Activated CD4-positive, alpha-beta T cell treated with anti-CD3 and anti-CD28 coated beads, Interleukin-2, Interleukin-6, amounts not matched to agents 100 ng/mL and 50 ng/mL, durations not matched to agents 16 hours and 8 hours (primary cell): Measurements from ENCODE around the gene CYP2J2.
"Not testable (repeated sequence)": the region's sequence is repeated elsewhere in the genome, so short reads cannot be mapped to it uniquely, and the experiment has no call there.

Experiments used
- DNase-seq: peaks from one replicate; pipeline ENCODE4 v3.0.0-alpha.2; 2020

CYP2J2 gene

DNA sequence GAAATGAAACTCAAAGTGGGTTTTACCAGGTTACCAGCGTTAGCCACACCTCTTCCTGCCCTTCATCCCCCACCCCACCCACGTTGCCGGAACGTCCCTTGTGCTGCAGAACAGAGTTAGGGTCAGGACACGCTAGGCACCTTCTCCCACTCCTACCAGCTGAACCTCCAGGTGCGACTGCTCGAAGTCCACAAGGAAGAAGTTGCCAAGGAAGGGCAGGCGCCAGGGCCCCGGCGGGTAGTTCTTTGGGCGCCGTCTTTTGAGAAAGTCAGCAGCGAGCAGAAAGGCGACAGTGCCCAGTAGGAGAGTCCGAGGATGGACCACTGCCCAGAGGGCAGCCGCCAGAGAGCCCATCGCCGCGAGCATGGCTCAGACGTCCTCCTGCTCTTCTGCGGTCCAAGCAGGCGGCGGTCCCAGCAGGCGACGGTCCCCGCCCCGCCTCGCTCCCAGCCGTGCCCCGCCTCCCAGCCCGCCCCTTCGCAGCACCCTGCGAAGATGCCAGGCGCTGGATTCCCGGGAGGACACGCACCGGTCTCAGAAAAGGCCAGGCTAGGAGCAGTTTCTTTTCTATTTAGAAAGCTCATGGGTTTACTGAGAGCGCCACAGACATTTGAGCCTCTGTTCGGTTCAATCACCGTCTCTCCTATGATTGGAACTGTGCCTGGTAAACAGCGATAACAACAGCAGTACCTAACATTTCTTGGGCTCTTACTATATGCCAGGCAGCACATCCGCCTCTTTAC lies at the start of gene CYP2J2:
Gene CYP2J2, minus strand, starts transcription at position 393 of the 743 bp plus-strand sequence. Its CDS starts 27 bp downstream, at position 366.
- DNase-seq, result peak; percentile 29

- no peak for DNase-seq
Observed at GRCh38 chr1:59973719-59974118, 47.1 kb upstream of the CYP2J2 start.

- DNase-seq, result no peak
Observed at GRCh38 chr1:59972216-59972927, 45.8 kb upstream of the CYP2J2 start.

GRCh38 chr1:59971464-59971911 lies 44.9 kb upstream of the CYP2J2 start:
- DNase-seq, result peak; percentile 62

DNA sequence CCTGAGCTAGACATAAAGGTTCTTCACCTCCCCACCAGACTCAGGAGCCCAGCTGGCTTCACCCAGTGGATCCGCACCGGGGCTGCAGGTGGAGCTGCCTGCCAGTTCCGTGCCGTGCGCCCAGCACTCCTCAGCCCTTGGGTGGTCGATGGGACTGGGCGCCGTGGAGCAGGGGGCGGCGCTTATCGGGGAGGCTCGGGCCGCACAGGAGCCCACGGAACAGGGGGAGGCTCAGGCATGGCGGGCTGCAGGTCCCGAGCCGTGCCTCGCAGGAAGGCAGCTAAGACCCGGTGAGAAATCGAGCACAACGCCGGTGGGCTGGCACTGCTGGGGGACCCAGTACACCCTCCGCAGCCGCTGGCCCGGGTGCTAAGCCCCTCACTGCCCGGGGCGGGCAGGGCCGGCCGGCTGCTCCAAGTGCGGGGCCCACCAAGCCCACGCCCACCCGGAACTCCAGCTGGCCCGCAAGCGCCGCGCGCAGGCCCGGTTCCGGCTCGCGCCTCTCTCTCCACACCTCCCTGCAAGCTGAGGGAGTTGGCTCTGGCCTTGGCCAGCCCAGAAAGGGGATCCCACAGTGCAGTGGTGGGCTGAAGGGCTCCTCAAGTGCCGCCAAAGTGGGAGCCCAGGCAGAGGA lies 43.1 kb upstream of the CYP2J2 start:
- DNase-seq, result not testable (repeated sequence)

DNA sequence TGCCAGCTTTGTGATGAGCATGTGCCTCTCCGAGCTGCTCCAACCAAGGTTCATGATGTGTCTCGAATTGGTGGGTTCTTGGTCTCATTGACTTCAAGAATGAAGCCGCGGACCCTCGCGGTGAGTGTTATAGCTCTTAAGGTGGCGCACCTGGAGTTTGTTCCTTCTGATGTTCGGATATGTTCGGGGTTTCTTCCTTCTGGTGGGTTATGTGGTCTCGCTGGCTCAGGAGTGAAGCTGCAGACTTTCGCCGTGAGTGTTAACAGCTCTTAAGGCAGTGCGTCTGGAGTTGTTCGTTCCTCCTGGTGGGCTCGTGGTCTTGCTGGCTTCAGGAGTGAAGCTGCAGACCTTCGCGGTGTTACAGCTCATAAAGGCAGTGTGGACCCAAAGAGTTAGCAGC lies 42.2 kb upstream of the CYP2J2 start:
- DNase-seq, result not testable (repeated sequence)

DNA sequence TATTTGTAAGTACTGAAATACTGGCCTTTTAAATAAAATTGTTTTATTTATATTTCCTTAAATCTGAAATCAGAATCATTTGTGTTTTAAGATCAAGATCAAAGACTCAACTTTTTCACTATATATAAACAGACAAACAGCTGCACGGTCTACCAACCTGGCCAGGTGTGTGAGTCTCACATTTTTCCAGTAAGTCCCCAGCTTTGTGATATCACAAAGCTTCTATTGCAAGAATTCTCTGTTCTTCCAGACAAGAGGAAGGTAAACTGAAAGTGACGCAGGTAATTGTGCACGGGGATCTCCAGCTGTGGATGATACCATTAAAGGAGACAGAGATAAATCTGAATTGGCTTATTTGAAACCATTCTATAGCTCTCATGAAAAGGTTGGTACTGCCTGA lies 41.2 kb upstream of the CYP2J2 start:
- DNase-seq, result no peak

DNA sequence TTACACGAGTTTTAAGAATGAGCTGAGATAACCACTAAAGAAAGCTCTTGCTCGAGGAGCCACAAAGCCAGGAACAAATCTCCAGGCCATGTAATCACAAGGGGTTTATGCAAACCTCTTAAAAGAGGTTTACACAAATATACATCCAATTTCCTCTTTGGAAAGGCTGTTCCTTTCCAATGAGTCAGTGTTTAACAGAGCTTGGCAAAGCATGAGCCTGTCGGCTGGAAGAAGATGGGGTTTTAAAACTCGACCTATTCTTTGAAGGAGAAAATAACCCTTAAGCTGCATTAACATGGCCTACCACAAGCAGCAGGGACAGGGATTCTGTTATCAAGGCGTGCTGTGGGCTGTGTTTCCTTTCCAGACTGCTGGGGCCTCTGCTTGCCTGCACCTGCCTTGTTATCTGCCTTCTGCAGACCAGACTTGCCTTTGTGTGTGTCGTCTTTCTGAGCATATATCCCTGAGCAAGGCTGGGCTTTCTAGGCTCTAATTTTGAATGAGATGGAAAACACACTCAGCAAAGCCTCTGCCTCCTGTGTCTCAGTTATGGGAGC lies 40.6 kb upstream of the CYP2J2 start:
- no peak for DNase-seq

GRCh38 chr1:59952065-59952464 lies 25.5 kb upstream of the CYP2J2 start:
- no peak for DNase-seq

DNA sequence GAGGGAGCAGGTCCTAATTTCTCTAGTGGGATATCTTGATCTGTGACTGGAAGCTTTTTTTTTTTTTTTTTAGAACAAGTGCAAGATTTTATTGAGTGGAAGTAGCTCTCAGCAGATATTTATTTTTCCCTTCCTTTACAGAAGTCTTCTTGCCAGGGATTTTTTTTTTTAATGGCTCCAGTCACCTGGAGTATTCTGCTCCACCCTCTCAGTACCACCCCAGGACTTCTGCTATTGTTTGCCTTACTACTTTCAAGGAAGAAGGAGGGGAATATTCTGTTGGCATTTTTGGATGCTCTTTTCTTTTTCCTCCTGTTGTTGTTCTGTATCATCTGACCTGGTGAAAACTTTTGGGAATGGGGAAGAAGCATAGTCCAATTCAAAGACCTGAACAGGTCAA lies 23.1 kb upstream of the CYP2J2 start:
- no peak for DNase-seq

GRCh38 chr1:59948990-59949389 lies 22.4 kb upstream of the CYP2J2 start:
- DNase-seq, result no peak

GRCh38 chr1:59947047-59947938 lies 20.7 kb upstream of the CYP2J2 start:
- DNase-seq, result peak; percentile 67

DNA sequence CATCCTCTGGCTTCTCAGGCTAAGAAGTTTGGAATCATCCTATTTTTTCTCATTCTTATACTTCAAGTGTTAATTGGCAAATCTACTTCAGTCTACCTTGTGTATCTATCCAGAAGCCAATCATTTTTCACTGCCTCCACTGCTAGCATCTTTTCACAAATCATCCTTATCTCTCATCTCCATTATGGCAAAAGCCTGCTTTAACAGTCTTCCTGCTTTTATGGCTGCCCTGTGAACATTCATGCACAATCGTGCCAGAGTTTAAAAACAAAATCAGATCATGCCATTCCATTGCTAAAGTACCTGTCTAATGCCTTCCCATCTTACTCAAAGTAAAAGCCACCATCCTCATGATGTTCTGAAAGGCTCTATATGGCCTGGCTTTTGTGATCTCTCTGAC lies 19.2 kb upstream of the CYP2J2 start:
- DNase-seq, result no peak

DNA sequence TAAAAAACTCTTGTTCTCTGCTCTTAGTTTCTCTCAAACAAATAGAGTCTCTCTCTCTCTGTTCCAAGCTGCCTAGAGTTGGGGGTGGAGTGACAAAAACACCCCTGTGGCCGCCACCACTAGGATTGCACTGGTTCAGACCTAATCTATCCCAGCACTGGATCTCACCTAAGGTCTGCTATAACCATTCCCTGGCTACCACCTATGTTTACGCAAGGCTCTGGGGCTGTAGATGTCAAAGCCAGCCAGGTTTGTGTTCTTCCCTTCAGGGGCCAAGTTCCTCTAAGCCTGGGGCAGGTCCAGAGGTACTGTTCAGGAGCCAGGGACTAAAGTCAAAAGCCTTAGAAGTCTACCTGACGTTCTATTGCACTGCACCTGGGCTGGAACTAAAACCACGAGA lies 12.8 kb upstream of the CYP2J2 start:
- no peak for DNase-seq

- DNase-seq, result no peak
Observed at GRCh38 chr1:59937636-59938210, 11.2 kb upstream of the CYP2J2 start.

DNA sequence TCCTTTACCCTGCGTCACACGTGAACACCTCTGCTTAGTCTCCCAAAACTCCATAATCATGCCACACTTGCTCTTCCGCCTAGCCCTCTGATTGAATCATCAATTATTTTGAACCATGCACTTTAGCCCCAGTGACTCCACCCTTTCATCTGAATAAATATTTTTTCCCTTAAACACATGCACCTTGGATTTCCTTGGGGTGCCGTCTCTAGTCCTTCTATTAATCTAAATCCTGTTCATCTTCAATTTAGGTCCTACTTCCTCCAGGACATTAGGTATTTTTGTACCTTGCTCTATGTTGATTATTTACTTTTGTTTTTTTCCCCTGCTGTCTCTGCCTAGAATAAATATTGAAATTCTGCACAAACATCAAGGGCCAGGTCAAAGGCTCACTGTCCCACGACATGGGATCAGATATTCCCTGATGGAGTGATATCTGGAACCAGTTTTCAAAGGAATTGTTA lies 9.8 kb upstream of the CYP2J2 start:
- no peak for DNase-seq

DNA sequence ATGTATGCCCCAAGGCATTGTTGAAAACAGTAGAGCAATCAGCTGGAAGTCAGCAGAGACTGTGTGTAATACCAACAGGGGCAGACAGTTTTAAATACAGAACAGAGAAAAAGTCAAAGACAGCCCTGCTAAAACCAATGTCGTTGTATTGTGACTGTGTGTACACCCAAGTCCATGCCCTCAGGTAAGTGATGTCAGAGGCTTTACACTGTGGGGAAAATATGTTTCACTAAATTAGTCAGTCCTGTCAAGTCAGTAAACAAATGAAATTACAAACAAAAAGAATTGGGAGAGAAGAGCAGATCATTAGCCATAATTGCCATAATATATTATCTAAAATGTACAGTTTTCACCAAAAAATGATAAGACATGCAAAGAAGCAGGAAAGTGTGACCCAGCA lies 2.4 kb upstream of the CYP2J2 start:
- DNase-seq, result no peak

GRCh38 chr1:59927213-59927612 lies 640 bp upstream of the CYP2J2 start:
- no peak for DNase-seq

DNA sequence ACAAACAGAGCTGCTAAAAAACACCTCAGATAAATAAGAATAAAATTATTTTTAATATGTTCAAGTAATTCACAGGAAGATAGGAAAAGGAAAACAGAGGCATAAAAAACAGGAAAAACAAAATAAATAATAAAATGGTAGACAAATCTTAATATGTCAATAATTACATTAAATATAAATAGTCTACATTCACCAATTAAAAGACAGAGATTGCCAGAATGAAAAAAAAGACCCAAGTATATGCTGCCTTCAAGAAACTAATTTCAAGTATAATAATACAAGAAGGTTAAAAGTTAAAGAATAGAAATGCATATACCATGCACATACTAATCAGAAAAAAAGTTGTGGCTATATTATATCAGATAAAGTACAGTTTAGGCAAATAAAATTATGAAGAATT lies 1.9 kb downstream of the CYP2J2 start:
- no peak for DNase-seq

DNA sequence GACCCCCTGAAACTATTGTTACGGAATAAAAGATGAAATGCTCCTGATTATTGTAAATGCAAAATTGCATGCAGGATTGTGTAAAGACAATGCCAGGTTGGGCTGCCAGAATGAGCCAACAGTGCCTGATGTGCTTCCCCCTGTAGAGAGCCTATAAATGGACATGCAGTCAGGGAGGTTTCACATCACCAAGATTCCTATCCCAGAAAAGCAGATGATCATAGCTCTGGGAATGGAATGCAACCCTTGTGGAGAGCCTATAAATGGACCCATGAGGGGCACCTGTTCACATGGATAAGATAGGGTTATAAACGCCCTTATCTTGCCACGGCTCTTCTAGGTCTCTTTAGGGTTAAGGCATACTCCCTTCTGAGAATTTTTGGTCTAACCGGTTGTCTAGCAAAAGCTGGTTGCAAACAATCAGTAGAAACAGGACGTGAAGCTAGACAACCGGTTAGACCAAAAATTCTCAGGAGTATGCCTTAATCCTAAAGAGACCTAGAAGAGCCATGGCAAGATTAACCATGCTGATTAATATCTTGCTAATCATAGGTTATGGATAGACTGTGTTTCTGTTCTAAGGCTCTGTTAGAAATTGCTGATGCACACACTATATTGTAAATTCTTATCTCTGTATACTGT lies 5.2 kb downstream of the CYP2J2 start:
- not testable (repeated sequence) for DNase-seq

DNA sequence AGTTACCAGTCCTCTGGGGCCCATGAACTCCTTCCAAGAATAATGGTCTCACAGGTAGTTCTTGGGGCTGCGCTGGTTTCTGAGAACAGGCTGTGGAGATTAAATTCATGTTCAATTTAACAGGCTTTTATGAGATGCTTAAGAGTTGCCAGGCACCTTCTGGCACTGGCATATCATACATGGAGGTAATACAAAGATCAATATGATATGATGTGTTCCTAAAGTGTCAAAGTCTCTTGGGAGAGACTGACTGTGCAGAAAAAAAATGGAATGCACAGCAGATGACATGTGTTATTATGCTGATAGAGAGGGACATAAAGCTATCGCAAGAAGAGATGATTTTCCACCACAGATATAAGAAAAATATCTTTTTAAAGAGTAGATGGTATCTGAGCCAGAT lies 6.8 kb downstream of the CYP2J2 start:
- DNase-seq, result no peak

GRCh38 chr1:59917785-59918180 lies 8.8 kb downstream of the CYP2J2 start:
- DNase-seq, result no peak
